HG03457 (cell line): ENCODE measurements around the gene ADAM33.

Source experiments
- ATAC-seq: cut with Tn5 transposase; IDR thresholded peaks from one replicate; pipeline ENCODE4 v1.9.1; 2021; ENCODE audit warnings: moderate number of reproducible peaks; ENCODE audit not compliant: unreplicated experiment

Gene ADAM33

GRCh38 chr20:3691306-3691705 lies 9.5 kb upstream of the ADAM33 start:
- no peak for ATAC-seq

GRCh38 chr20:3690413-3690812 lies 8.6 kb upstream of the ADAM33 start:
- no peak for ATAC-seq

DNA sequence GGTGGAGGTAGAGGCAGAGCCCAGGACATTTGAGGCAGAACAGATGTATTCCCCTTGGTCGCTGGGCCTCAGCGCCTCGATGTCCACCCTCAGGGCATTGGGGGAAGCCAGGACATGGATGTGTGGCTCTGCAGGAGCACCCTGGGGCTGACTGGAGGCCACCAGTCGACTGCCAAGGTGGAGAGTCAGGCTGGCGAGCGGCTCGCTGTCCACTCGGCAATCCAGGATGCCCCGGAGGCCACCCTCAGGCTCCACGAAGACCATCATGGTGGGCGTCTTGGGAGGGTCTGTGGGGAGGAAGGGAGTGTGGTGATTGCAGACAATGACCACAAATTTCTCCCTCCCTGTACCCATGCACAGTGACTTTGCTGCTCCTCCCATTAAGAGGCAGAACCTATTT lies 8.2 kb upstream of the ADAM33 start:
- ATAC-seq = no peak

GRCh38 chr20:3687655-3688054 lies 5.8 kb upstream of the ADAM33 start:
- ATAC-seq = no peak

GRCh38 chr20:3686867-3687321 lies 5.1 kb upstream of the ADAM33 start:
- no peak for ATAC-seq

GRCh38 chr20:3686421-3686820 lies 4.6 kb upstream of the ADAM33 start:
- no peak for ATAC-seq

DNA sequence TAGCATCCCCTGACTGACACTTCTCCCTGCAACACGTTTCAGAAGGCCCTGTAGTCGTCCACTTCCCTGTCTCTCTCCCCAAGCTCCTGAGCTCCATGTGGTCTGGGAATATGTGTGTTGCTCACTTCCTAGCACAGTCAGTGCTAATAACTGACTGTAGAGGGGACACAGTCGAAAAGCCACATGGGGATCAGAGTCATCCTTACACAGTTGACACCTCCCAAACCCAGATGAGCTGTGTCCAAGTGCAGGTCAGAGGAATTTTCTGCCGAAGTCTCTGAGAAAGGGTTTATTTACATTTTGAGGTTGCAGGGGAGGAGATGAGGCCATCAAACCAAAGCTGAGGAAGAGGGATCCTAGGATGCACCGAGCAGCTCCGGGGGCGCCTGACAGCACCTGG lies 3.5 kb upstream of the ADAM33 start:
- ATAC-seq = no peak

GRCh38 chr20:3681352-3681930 lies 369 bp downstream of the ADAM33 start:
- ATAC-seq = no peak

DNA sequence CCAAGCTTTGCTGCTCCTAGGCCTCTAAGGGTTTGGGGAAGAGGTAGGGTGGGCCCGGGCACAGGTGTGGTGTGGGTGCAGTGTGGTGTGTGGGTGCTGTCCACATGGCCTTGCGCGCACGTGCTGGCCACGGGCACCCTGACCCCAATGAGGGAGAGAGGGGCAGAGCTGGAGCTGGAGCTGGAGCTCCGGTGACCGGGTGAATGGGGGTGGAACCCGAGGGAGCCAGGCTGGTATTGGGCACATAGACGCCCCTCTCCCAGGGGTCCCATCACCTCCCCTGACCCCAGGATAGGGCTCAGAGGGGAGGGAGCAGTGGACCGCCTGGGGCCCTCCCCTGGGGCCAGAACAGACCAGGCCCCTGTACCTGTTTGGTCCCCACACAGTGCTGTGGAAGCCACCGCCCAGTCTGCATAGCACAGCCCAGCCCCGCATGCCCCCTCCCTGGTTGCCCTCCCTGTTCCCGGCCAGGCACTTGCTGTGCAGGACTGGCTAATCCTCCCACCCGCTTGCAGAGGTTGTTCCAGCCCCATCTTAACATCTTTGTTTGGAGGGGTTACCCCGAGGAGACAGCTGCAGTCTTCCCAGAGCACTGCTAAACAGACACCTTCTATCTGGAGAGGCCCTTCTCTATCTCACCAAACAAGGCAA lies 984 bp downstream of the ADAM33 start:
- ATAC-seq = no peak

GRCh38 chr20:3679749-3680700 lies 1.8 kb downstream of the ADAM33 start:
- no peak for ATAC-seq

DNA sequence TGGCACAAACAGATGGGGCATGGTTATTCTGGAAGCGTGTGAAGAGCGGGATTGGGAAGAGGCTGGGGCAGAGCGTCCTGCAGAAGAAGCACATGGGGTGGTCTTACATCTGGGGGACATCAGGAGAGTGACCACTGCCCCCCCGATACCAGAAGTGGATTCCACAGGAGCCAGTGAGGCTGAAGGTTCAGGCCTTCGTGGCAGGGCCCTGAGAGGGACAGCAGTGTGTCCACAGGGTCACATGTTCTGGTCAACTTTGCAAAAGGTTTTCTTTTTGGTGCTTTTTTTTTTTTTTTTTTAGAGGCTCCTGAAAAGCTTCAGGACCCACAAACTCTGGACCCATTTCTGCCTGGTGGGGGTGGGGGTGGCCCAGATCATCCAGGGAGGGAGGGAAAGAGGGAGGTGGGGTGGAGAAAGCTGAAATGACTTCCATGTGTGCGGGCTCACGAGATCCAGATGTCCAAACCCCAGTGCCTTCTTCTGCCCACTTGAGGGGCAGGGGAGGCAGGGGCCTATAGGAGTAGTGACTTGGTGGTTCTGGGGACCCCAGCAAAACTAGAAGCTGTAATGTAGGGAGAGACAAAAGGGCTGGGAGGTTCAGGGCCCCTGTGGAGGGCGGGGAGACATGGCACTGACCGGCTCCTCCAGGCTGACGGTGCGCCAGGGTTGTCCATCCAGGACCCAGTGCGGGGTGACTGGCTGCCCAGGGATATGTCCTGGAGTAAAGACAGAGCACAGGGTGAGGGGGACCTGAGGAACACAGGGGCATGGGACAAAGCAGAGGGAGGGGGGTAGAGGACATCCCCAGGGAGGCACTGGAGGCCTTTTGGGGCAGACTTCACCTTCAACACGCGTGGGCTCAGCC lies 2.7 kb downstream of the ADAM33 start:
- ATAC-seq = no peak

- ATAC-seq = no peak
Measured at GRCh38 chr20:3678198-3678597, 3.6 kb downstream of the ADAM33 start.

DNA sequence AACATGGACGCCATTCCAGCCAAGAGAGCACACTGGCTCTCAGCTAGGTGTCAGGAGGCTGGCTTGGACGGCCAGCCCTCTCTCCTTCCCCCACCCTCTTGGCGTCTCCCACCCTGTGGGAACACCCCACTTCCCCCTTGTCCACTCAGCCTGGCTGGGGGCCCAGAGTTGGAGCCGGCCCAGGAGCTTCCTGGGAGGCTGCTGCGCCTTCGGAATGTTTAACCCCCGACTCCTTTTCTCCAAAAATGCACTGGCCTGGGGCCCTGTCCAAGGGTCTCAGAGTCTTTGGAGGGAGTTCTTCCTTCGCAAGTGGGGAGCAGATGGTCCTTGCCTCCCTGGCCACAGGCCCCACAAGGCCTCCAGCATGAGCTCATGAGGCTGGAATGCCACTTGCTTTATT lies 4.1 kb downstream of the ADAM33 start:
- ATAC-seq = no peak

GRCh38 chr20:3674995-3675900 lies 6.6 kb downstream of the ADAM33 start:
- ATAC-seq = no peak

DNA sequence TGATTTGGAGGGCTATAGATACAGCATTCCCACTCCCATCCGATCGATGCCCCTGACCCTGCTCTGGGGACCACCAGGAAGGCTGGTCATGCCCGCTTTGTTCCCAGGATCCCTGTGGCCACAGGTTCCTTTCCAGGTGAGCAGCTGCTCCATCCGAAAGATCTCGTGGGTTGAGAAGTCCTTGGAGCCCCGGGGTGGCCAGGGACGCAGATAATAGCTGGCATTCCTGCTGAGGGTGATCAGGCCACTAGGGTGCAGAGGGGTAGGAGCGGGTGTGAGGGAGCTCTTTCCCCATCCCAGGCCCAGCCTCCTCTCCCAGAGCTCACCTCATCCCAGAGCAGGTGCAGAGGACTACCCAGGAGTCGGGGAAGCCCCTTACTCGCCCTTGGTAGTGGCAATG lies 7.4 kb downstream of the ADAM33 start:
- ATAC-seq = no peak

- ATAC-seq = no peak
Measured at GRCh38 chr20:3673221-3674070, 8.4 kb downstream of the ADAM33 start.

DNA sequence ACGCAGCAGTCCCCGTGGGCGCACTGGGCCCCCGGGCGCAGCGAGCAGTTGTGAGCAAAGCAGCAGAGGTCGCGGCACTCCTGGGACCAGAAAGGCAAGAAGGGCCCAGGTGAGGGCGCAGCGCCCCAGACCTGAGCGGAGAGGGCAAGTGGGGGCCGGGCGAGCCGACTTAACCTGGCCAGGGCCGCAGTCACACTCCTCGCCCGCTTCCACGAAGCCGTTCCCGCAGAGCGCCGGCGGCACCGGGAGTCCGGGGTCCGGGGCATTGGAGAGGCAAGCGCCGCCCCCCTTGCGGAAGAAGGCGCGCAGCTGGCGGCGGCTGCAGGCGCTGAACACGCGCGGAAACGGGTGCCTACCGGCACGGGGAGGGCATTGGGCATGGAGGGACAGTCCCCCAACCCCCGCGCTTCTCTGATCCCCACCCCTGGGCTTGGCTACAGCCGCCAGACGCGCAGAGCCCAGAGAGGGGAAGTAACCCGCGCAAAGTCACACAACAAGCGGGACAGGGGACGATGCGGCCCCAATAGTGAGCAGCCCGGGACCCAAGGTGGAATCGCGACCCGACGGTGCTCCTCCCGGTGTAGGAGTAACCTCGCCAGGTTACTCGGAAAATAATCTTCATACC lies 9.2 kb downstream of the ADAM33 start:
- no peak for ATAC-seq

- no peak for ATAC-seq
Measured at GRCh38 chr20:3671986-3672546, 9.7 kb downstream of the ADAM33 start.
